ENCODE results near the gene TCF7L1. TPM values are rescaled to one million over a fixed set of nuclear protein-coding genes. Genes with fewer than 3 reads are reported as not detected.

The TCF7L1 gene
- polyA plus RNA-seq, 1 donor (not counting 4 experiments of a cell fraction or from before 2014, with no cell fraction given): 1.0 TPM

- no peak for FAIRE-seq
- H3K27ac ChIP-seq (ENCODE audit: control insufficient read depth, insufficient read depth, low read length): peak overlapping the region; percentile 94
- H3K36me3 ChIP-seq (ENCODE audit: control insufficient read depth in 2 of 2, extremely low read depth in 1 of 2, insufficient read depth in 2 of 2, low read length in 2 of 2): peaks cover 19 to 23% of the 10 kb centered on the region in 2 experiments
- H3K4me2 ChIP-seq (ENCODE audit: control insufficient read depth, extremely low read depth, insufficient read depth, low read depth, low read length): peak overlapping the region; percentile 93
- peak overlapping the region; percentile 68 to 99 (median 80) for H3K4me3 ChIP-seq (ENCODE audit: control insufficient read depth in 2 of 3, extremely low read depth in 1 of 3, insufficient read depth in 2 of 3, low read depth in 1 of 3, low read length in 3 of 3)
- H3K9ac ChIP-seq (ENCODE audit: control insufficient read depth, extremely low read depth, insufficient read depth, low read length): peak overlapping the region; percentile 98
- dilution Hi-C loops (cut with MboI; ENCODE audit: extremely low pct_ligation_motif_present, low sequenced_read_pairs): no loop called here
- TF ChIP-seq CTCF (optimal IDR thresholded peaks at IDR 0.05 in 1 of 3, IDR thresholded peaks at IDR 0.05 in 1 of 3, conservative IDR thresholded peaks at IDR 0.05 in 1 of 3; ENCODE audit: extremely low read depth in 1 of 3, insufficient read depth in 2 of 3, low read length in 3 of 3): no peak
- no peak for TF ChIP-seq EZH2 (IDR thresholded peaks at IDR 0.05; ENCODE audit: low read length)
- H3K79me2 ChIP-seq (ENCODE audit: control insufficient read depth, insufficient read depth, low read length): peaks cover 46% of the 10 kb centered on the region
- peaks cover 26% of the 10 kb centered on the region for H3K4me1 ChIP-seq (ENCODE audit: control insufficient read depth, extremely low read depth, insufficient read depth, low read length)
- H2AFZ ChIP-seq (ENCODE audit: control insufficient read depth, low read length): peak overlapping the region; percentile 99
- H3K9me1 ChIP-seq (ENCODE audit: control insufficient read depth, extremely low read depth, insufficient read depth, low read length): no peaks in the 10 kb centered on the region
- no peaks in the 10 kb centered on the region for H3K27me3 ChIP-seq (ENCODE audit: control insufficient read depth, extremely low read depth, insufficient read depth, low read length)
- no peaks in the 10 kb centered on the region for H3K9me3 ChIP-seq (ENCODE audit: control insufficient read depth, low read depth, low read length)
- DNase-seq (ENCODE audit: low read depth, low spot score): no peak
- H4K20me1 ChIP-seq (ENCODE audit: control insufficient read depth, extremely low read depth, insufficient read depth, low read length): no peaks in the 10 kb centered on the region
Observed at GRCh38 chr2:85355073-85355410, 221.8 kb downstream of the TCF7L1 start.

GRCh38 chr2:85355521-85355920, 222.3 kb downstream of the TCF7L1 start:
- peaks cover 26% of the 10 kb centered on the region for H3K4me1 ChIP-seq (ENCODE audit: control insufficient read depth, extremely low read depth, insufficient read depth, low read length)
- H3K9me3 ChIP-seq (ENCODE audit: control insufficient read depth, low read depth, low read length): no peaks in the 10 kb centered on the region
- DNase-seq (ENCODE audit: low read depth, low spot score) (no peak), FAIRE-seq (no peak)
- H2AFZ ChIP-seq (ENCODE audit: control insufficient read depth, low read length): peak overlapping the region; percentile 99
- H3K9me1 ChIP-seq (ENCODE audit: control insufficient read depth, extremely low read depth, insufficient read depth, low read length): no peaks in the 10 kb centered on the region
- no peaks in the 10 kb centered on the region for H3K27me3 ChIP-seq (ENCODE audit: control insufficient read depth, extremely low read depth, insufficient read depth, low read length)
- dilution Hi-C loops (cut with MboI; ENCODE audit: extremely low pct_ligation_motif_present, low sequenced_read_pairs): no loop called here
- H3K9ac ChIP-seq (ENCODE audit: control insufficient read depth, extremely low read depth, insufficient read depth, low read length): peak overlapping the region; percentile 98
- TF ChIP-seq CTCF (optimal IDR thresholded peaks at IDR 0.05 in 1 of 3, IDR thresholded peaks at IDR 0.05 in 1 of 3, conservative IDR thresholded peaks at IDR 0.05 in 1 of 3; ENCODE audit: extremely low read depth in 1 of 3, insufficient read depth in 2 of 3, low read length in 3 of 3) (no peak), EZH2 (IDR thresholded peaks at IDR 0.05; ENCODE audit: low read length) (no peak)
- peak overlapping the region; percentile 93 for H3K4me2 ChIP-seq (ENCODE audit: control insufficient read depth, extremely low read depth, insufficient read depth, low read depth, low read length)
- peaks cover 46% of the 10 kb centered on the region for H3K79me2 ChIP-seq (ENCODE audit: control insufficient read depth, insufficient read depth, low read length)
- peak overlapping the region; percentile 68 to 99 (median 80) for H3K4me3 ChIP-seq (ENCODE audit: control insufficient read depth in 2 of 3, extremely low read depth in 1 of 3, insufficient read depth in 2 of 3, low read depth in 1 of 3, low read length in 3 of 3)
- peak overlapping the region; percentile 94 for H3K27ac ChIP-seq (ENCODE audit: control insufficient read depth, insufficient read depth, low read length)
- H3K36me3 ChIP-seq (ENCODE audit: control insufficient read depth in 2 of 2, extremely low read depth in 1 of 2, insufficient read depth in 2 of 2, low read length in 2 of 2): peaks cover 15 to 20% of the 10 kb centered on the region in 2 experiments
- H4K20me1 ChIP-seq (ENCODE audit: control insufficient read depth, extremely low read depth, insufficient read depth, low read length): no peaks in the 10 kb centered on the region

Measured in keratinocyte (primary cell).